ENCODE results near the gene OVCA2. TPM values are rescaled to one million over a fixed set of nuclear protein-coding genes. Genes with fewer than 3 reads are reported as not detected.

The OVCA2 gene
- total RNA-seq, 2 donors from 2014 or later: 41.0 to 49.8 TPM

DNA sequence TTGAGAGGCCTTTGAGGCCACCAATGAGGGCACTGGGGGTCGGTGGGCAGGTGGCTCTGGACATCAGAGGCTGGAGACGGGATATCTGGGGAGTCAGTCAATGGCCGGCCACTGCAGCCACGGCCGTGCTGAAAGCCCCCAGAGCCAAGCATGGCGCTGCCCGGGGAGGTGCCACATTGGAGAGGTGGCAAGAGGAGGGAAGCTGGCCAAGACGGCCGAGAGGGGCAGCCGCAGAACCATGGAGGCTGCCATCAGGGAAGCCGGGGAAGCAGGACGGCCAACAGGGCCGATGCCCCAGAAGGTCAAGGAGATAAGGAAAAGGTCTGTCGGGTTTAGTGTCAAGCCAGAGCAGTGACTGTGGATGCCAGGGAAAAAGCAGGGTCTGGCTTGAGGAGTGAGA, 26.5 kb upstream of the OVCA2 start:
- no peak overlapping the region for H3K9ac ChIP-seq (ENCODE audit: low read depth in 2 of 2, low read length in 2 of 2)
- H3K4me3 ChIP-seq: no peak overlapping the region
- H3K27me3 ChIP-seq: no peaks in the 10 kb centered on the region
- no peaks in the 10 kb centered on the region for H3K36me3 ChIP-seq
- H3K27ac ChIP-seq: no peak overlapping the region
- intact Hi-C loops (cut with DNase I): no loop called here
- no peak for DNase-seq
- H3K9me3 ChIP-seq: no peaks in the 10 kb centered on the region
- no peaks in the 10 kb centered on the region for H3K4me1 ChIP-seq
- TF ChIP-seq, protein P1, sequence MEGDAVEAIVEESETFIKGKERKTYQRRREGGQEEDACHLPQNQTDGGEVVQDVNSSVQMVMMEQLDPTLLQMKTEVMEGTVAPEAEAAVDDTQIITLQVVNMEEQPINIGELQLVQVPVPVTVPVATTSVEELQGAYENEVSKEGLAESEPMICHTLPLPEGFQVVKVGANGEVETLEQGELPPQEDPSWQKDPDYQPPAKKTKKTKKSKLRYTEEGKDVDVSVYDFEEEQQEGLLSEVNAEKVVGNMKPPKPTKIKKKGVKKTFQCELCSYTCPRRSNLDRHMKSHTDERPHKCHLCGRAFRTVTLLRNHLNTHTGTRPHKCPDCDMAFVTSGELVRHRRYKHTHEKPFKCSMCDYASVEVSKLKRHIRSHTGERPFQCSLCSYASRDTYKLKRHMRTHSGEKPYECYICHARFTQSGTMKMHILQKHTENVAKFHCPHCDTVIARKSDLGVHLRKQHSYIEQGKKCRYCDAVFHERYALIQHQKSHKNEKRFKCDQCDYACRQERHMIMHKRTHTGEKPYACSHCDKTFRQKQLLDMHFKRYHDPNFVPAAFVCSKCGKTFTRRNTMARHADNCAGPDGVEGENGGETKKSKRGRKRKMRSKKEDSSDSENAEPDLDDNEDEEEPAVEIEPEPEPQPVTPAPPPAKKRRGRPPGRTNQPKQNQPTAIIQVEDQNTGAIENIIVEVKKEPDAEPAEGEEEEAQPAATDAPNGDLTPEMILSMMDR (IDR thresholded peaks at IDR 0.05): no peak

DNA sequence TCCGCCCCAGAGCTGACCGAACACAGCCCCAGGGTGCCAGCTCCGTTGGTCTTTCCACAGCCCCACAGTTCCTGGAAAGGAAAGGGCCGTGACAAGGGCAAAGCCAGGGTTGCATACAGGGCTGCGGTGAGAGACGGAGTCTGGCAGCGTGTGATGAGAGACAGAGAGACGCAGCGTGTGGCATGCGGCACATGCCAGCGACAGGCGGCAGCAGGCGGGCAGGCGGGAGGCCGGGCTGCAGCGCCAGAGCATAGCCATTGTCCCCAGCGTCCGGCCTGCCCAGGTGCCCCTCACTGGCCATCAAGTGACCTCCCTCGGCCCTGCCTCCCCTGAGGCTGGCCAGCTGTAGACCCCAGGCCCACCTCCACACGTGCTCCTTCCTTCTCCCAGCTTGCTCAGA, 25.3 kb upstream of the OVCA2 start:
- Histone ChIP-seq H3K27ac (no peak overlapping the region), H3K36me3 (no peaks in the 10 kb centered on the region), H3K9me3 (no peaks in the 10 kb centered on the region), H3K27me3 (no peaks in the 10 kb centered on the region), H3K4me3 (no peak overlapping the region), H3K9ac (ENCODE audit: low read depth in 2 of 2, low read length in 2 of 2) (no peak overlapping the region), H3K4me1 (no peaks in the 10 kb centered on the region)
- TF ChIP-seq, protein P1 (IDR thresholded peaks at IDR 0.05): no peak
- DNase-seq: no peak
- intact Hi-C loops (cut with DNase I): no loop called here

GRCh38 chr17:2017274-2017941, 24.4 kb upstream of the OVCA2 start:
- Histone ChIP-seq H3K4me1 (no peaks in the 10 kb centered on the region), H3K9me3 (no peaks in the 10 kb centered on the region), H3K27ac (no peak overlapping the region), H3K9ac (ENCODE audit: low read depth in 2 of 2, low read length in 2 of 2) (no peak overlapping the region), H3K27me3 (peaks cover under 1% of the 10 kb centered on the region), H3K4me3 (no peak overlapping the region), H3K36me3 (no peaks in the 10 kb centered on the region)
- TF ChIP-seq, protein P1 (IDR thresholded peaks at IDR 0.05): no peak
- DNase-seq: no peak
- intact Hi-C loops (cut with DNase I): no loop called here

GRCh38 chr17:2018716-2019510, 22.9 kb upstream of the OVCA2 start:
- intact Hi-C loops (cut with DNase I): no loop called here
- H3K9me3 ChIP-seq: no peaks in the 10 kb centered on the region
- no peak overlapping the region for H3K27ac ChIP-seq
- TF ChIP-seq, protein P1 (IDR thresholded peaks at IDR 0.05): no peak
- no peaks in the 10 kb centered on the region for H3K4me1 ChIP-seq
- no peak overlapping the region for H3K9ac ChIP-seq (ENCODE audit: low read depth in 2 of 2, low read length in 2 of 2)
- peaks cover 14% of the 10 kb centered on the region for H3K27me3 ChIP-seq
- no peak overlapping the region for H3K4me3 ChIP-seq
- H3K36me3 ChIP-seq: no peaks in the 10 kb centered on the region
- DNase-seq: no peak

DNA sequence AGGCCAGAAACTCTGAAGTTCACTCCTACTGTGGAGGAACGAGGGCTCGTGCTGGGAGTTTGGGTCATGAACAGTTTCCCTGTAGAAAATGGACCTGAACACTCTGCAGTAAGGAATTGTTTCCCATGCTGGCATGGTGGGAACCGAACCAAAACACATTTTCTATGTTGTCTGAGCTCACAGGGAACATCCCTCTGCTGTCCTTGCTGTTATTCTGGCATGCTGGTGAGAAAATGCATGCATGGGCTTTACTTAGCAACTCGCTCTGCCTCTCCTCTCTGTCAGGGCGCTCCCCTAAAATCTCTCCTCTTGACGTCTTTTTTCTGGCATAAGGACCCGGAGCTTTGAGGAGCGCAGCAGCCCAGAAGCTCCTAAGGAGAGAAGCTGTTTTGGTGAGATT, 22.1 kb upstream of the OVCA2 start:
- intact Hi-C loops (cut with DNase I): no loop called here
- no peaks in the 10 kb centered on the region for H3K9me3 ChIP-seq
- H3K9ac ChIP-seq (ENCODE audit: low read depth in 2 of 2, low read length in 2 of 2): no peak overlapping the region
- peaks cover 7% of the 10 kb centered on the region for H3K4me1 ChIP-seq
- no peak for DNase-seq
- H3K27ac ChIP-seq: no peak overlapping the region
- H3K4me3 ChIP-seq: no peak overlapping the region
- peaks cover 22% of the 10 kb centered on the region for H3K27me3 ChIP-seq
- TF ChIP-seq, protein P1 (IDR thresholded peaks at IDR 0.05): no peak
- no peaks in the 10 kb centered on the region for H3K36me3 ChIP-seq
